Peyer's patch (tissue), 4 donors: ENCODE results near the gene UBAC2.

ENCODE experiments used
- CTCF ChIP-seq, 6 experiments: fragments of 450-650 bp in 4 of 6; fragments of 200-600 bp in 2 of 6; sonication (generic) in 1 of 6; IDR thresholded peaks; one replicate each; pipeline ENCODE4 v1.5.1; 2017 to 2019; ENCODE audit warnings: antibody characterized with exemption in 6 of 6, mild to moderate bottlenecking in 3 of 6, moderate library complexity in 1 of 6
- POLR2A ChIP-seq, 2 donors: fragments of 450-650 bp; IDR thresholded peaks; one replicate each; pipeline ENCODE4 v1.5.1; 2017; ENCODE audit warnings: antibody characterized with exemption in 2 of 2, mild to moderate bottlenecking in 2 of 2, moderate library complexity in 2 of 2

- TF ChIP-seq CTCF (IDR thresholded peaks at IDR 0.05) (no peak), POLR2A (IDR thresholded peaks at IDR 0.05) (no peak)
Observed at GRCh38 chr13:99301056-99301838, 100.6 kb downstream of the UBAC2 start.
